ENCODE data around the gene GPC5. TPM values are rescaled to one million over a fixed set of nuclear protein-coding genes. Genes with fewer than 3 reads are reported as not detected.

GPC5 gene
- total RNA-seq, 1 donor from 2014 or later, result 0.17 TPM

- no peaks in the 10 kb centered on the region for H3K36me3 ChIP-seq (ENCODE audit: control insufficient read depth, insufficient read depth, low read length)
- peak; percentile 48 for DNase-seq (ENCODE audit: low read depth)
- no peak for TF ChIP-seq CTCF (IDR thresholded peaks at IDR 0.05; ENCODE audit: insufficient read depth, low read length, poor library complexity, severe bottlenecking)
- H3K27me3 ChIP-seq (ENCODE audit: control insufficient read depth, insufficient read depth, low read length), result no peaks in the 10 kb centered on the region
- H3K4me3 ChIP-seq (ENCODE audit: low read depth, low read length), result no peak overlapping the region
Measured at GRCh38 chr13:92224052-92224821, 825.8 kb downstream of the GPC5 start.

DNA sequence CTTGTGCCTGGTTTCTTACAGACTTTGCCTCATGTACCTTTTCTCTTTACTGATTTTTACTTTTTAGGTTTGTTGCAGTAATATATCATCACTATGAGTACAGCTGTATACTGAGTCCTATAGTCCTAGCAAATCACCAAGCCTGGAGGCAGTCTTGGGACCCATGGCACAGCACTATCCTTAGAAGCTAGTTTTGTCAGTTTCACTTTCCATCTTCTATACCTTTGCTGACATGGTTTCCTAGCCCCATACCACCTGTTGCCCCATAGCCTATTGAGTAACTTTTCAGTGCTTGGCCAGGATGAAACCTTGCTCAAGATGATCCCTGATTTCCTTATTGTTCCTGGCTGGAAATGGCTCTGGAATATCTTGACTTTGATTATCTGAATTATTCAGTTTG is 826.4 kb downstream of the GPC5 start:
- H3K27me3 ChIP-seq (ENCODE audit: control insufficient read depth, insufficient read depth, low read length), result no peaks in the 10 kb centered on the region
- DNase-seq (ENCODE audit: low read depth), result no peak
- no peak for TF ChIP-seq CTCF (IDR thresholded peaks at IDR 0.05; ENCODE audit: insufficient read depth, low read length, poor library complexity, severe bottlenecking)
- no peak overlapping the region for H3K4me3 ChIP-seq (ENCODE audit: low read depth, low read length)
- H3K36me3 ChIP-seq (ENCODE audit: control insufficient read depth, insufficient read depth, low read length), result no peaks in the 10 kb centered on the region

GRCh38 chr13:92225861-92226260 is 827.4 kb downstream of the GPC5 start:
- no peak for TF ChIP-seq CTCF (IDR thresholded peaks at IDR 0.05; ENCODE audit: insufficient read depth, low read length, poor library complexity, severe bottlenecking)
- H3K4me3 ChIP-seq (ENCODE audit: low read depth, low read length), result no peak overlapping the region
- no peak for DNase-seq (ENCODE audit: low read depth)
- H3K36me3 ChIP-seq (ENCODE audit: control insufficient read depth, insufficient read depth, low read length), result no peaks in the 10 kb centered on the region
- no peaks in the 10 kb centered on the region for H3K27me3 ChIP-seq (ENCODE audit: control insufficient read depth, insufficient read depth, low read length)

GRCh38 chr13:92232871-92233270 is 834.5 kb downstream of the GPC5 start:
- no peak for DNase-seq (ENCODE audit: low read depth)
- no peaks in the 10 kb centered on the region for H3K36me3 ChIP-seq (ENCODE audit: control insufficient read depth, insufficient read depth, low read length)
- no peak for TF ChIP-seq CTCF (IDR thresholded peaks at IDR 0.05; ENCODE audit: insufficient read depth, low read length, poor library complexity, severe bottlenecking)
- no peak overlapping the region for H3K4me3 ChIP-seq (ENCODE audit: low read depth, low read length)
- H3K27me3 ChIP-seq (ENCODE audit: control insufficient read depth, insufficient read depth, low read length), result no peaks in the 10 kb centered on the region

GRCh38 chr13:92251671-92252210 is 853.3 kb downstream of the GPC5 start:
- H3K4me3 ChIP-seq (ENCODE audit: low read depth, low read length), result no peak overlapping the region
- H3K27me3 ChIP-seq (ENCODE audit: control insufficient read depth, insufficient read depth, low read length), result no peaks in the 10 kb centered on the region
- H3K36me3 ChIP-seq (ENCODE audit: control insufficient read depth, insufficient read depth, low read length), result no peaks in the 10 kb centered on the region
- TF ChIP-seq CTCF (IDR thresholded peaks at IDR 0.05; ENCODE audit: insufficient read depth, low read length, poor library complexity, severe bottlenecking), result no peak
- no peak for DNase-seq (ENCODE audit: low read depth)

DNA sequence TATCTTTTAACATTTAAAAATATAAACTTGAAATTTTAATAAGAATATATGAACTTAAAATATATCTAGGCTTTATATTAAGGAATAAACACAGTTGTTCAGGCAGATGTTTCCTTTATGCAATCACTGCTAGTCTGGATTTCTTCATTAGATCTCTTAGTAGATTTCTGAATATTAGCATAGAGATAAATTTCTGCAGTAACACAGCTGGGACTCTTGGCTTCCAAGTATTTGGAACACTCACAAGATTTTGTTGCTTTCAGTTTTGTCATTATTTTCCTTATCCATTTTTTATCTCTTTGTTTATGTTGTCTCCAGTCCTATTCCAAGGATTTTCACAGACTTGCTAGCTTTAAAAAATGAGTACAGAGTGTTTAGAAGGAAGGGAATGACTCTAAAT is 857.1 kb downstream of the GPC5 start:
- H3K27me3 ChIP-seq (ENCODE audit: control insufficient read depth, insufficient read depth, low read length), result no peaks in the 10 kb centered on the region
- no peak for DNase-seq (ENCODE audit: low read depth)
- TF ChIP-seq CTCF (IDR thresholded peaks at IDR 0.05; ENCODE audit: insufficient read depth, low read length, poor library complexity, severe bottlenecking), result no peak

More for the DNA sequence above, 857.1 kb downstream of the GPC5 start:
- Histone ChIP-seq H3K4me3 (ENCODE audit: low read depth, low read length) (no peak overlapping the region), H3K36me3 (ENCODE audit: control insufficient read depth, insufficient read depth, low read length) (no peaks in the 10 kb centered on the region)
